ENCODE measurements around the gene PHF12.

PHF12 gene

GRCh38 chr17:28959471-28959871, 8.2 kb upstream of the PHF12 start:
- H3K4me3 ChIP-seq (ENCODE audit: low read length), result no peak overlapping the region
- no peak for TF ChIP-seq CTCF (conservative IDR thresholded peaks at IDR 0.05; ENCODE audit: low read depth, low read length)
- DNase-seq (ENCODE audit: low read depth), result no peak

GRCh38 chr17:28958820-28959455, 7.6 kb upstream of the PHF12 start:
- no peak for DNase-seq (ENCODE audit: low read depth)
- TF ChIP-seq CTCF (conservative IDR thresholded peaks at IDR 0.05; ENCODE audit: low read depth, low read length), result no peak
- H3K4me3 ChIP-seq (ENCODE audit: low read length), result no peak overlapping the region

- TF ChIP-seq CTCF (conservative IDR thresholded peaks at IDR 0.05; ENCODE audit: low read depth, low read length), result no peak
- H3K4me3 ChIP-seq (ENCODE audit: low read length), result no peak overlapping the region
- no peak for DNase-seq (ENCODE audit: low read depth)
These were observed 6.7 kb upstream of the PHF12 start for GRCh38 chr17:28957992-28958355.

GRCh38 chr17:28957277-28957991, 6.1 kb upstream of the PHF12 start:
- no peak overlapping the region for H3K4me3 ChIP-seq (ENCODE audit: low read length)
- no peak for TF ChIP-seq CTCF (conservative IDR thresholded peaks at IDR 0.05; ENCODE audit: low read depth, low read length)
- no peak for DNase-seq (ENCODE audit: low read depth)

GRCh38 chr17:28956861-28957260, 5.5 kb upstream of the PHF12 start:
- DNase-seq (ENCODE audit: low read depth), result no peak
- no peak overlapping the region for H3K4me3 ChIP-seq (ENCODE audit: low read length)
- no peak for TF ChIP-seq CTCF (conservative IDR thresholded peaks at IDR 0.05; ENCODE audit: low read depth, low read length)

- TF ChIP-seq CTCF (conservative IDR thresholded peaks at IDR 0.05; ENCODE audit: low read depth, low read length), result no peak
- no peak for DNase-seq (ENCODE audit: low read depth)
- no peak overlapping the region for H3K4me3 ChIP-seq (ENCODE audit: low read length)
These were observed 4.8 kb upstream of the PHF12 start for GRCh38 chr17:28956112-28956511.

- TF ChIP-seq CTCF (conservative IDR thresholded peaks at IDR 0.05; ENCODE audit: low read depth, low read length), result no peak
- no peak for DNase-seq (ENCODE audit: low read depth)
- no peak overlapping the region for H3K4me3 ChIP-seq (ENCODE audit: low read length)
These were observed 4.1 kb upstream of the PHF12 start for GRCh38 chr17:28955408-28955807.
